ES-I3 (cell line): ENCODE results near the gene EXOC3L4.
A peak's percentile ranks its signal among the peaks of the same experiment; 100 is the strongest.
"Not testable (repeated sequence)": the region's sequence is repeated elsewhere in the genome, so short reads cannot be mapped to it uniquely, and the experiment has no call there.

Experiments
- H3K36me3 ChIP-seq: 2 replicates; pipeline ENCODE4 v1.6.1; 2013; ENCODE audit warnings: mild to moderate bottlenecking, low read length, control low read depth, moderate library complexity; ENCODE audit not compliant: insufficient read depth
- H3K4me1 ChIP-seq: 2 replicates; pipeline ENCODE4 v1.6.1; 2013; ENCODE audit warnings: mild to moderate bottlenecking, control low read depth, low read length; ENCODE audit not compliant: insufficient read depth
- H3K9ac ChIP-seq: 2 replicates; pipeline ENCODE4 v1.6.1; 2013; ENCODE audit warnings: low read depth, mild to moderate bottlenecking, low read length, moderate library complexity
- H3K9me3 ChIP-seq: 2 replicates; pipeline ENCODE4 v1.6.1; 2013; ENCODE audit warnings: mild to moderate bottlenecking, low read length, moderate library complexity; ENCODE audit not compliant: control insufficient read depth, insufficient read depth

EXOC3L4 gene

DNA sequence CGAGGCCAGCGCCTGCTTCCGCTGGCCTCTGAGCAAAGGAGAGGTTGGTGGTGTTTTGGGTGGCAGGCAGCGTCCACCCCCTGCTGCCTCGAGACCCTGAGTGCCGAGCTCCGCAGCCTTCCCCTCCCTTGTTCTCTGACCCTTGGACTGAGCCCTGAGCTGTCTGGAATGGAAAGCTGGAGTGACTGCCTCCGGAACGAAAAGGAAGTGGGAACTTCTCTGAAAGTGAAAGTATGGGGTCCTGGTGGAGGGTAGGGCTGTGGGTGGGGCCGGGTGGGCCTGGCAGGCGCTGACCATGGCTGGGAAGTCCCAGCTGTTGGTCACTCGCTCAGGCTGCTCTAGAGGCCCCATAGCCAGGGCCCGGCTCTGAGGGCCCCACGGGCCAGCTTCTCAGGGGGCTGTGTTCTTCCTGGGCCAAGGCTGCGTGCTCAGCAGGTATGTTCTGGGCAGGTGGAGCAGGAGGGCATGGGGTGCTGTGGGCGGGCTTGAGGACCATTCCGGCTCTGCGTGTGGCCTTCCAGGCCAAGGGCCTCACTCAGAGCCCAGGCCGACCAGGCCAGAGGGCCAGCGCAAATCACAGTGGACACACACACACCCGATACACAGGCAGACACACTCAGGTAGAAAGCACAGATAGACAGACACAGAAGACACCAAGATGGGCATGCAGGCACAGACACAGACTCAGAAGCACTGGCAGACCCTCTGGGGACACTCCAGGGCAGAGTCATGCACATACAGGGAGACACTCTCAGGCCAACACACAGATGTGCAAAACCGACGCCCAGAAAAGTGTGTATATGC is at the start of gene EXOC3L4:
Gene EXOC3L4 (plus strand): TSS at position 320 of the 804 bp plus-strand sequence. CDS start 5,495 bp downstream, outside the sequence.
- no peaks in the 10 kb centered on the region for H3K9me3 ChIP-seq
- no peaks in the 10 kb centered on the region for H3K36me3 ChIP-seq
- H3K9ac ChIP-seq, result no peak within 1 kb of the TSS
- H3K4me1 ChIP-seq, result peaks cover 33% of the 10 kb centered on the region

DNA sequence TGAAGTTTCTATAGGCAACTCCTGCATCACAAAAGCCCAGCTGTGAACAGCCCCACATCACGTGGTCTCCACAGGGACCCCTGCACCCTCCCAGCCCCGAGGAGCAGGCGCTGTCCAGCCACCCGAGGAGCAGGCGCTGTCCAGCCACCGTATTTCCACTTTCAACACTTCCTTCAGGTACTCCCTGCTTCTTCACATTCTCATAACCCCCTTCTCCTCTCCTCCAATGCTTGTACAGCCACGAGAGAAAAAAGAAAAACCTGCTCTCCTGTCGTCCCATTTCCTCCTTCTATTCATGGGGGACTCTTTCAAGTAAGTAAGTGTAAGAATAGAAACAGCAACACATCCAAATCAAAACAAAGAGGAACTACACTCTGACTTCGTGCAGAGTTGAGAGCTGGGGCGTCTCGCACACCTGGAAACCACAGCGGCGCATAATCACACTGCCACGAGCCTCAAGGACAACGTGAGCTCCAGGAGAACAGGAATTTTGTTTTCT is 49.1 kb upstream of the EXOC3L4 start:
- Histone ChIP-seq H3K9me3 (no peaks in the 10 kb centered on the region), H3K4me1 (peaks cover 11% of the 10 kb centered on the region), H3K36me3 (no peaks in the 10 kb centered on the region), H3K9ac (no peak overlapping the region)

DNA sequence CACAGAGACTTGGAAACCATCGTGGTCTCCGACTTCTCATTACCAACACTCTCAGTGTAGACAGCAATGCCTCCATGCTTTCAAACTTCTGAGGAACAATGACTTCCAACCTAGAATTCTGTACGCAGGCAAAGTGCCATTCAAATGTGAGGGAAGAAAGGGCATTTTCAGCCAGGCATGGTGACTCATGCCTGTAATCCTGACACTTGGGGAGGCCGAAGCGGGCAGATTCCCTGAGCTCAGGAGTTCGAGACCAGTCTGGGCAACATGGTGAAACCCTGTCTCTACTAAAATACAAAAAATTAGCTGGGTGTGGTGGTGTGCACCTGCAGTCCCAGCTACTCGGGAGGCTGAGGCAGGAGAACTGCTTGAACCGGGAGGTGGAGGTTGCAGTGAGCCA is 47.1 kb upstream of the EXOC3L4 start:
- H3K9me3 ChIP-seq, H3K36me3 ChIP-seq, H3K9ac ChIP-seq: not testable (repeated sequence)
- peaks cover 11% of the 10 kb centered on the region for H3K4me1 ChIP-seq

DNA sequence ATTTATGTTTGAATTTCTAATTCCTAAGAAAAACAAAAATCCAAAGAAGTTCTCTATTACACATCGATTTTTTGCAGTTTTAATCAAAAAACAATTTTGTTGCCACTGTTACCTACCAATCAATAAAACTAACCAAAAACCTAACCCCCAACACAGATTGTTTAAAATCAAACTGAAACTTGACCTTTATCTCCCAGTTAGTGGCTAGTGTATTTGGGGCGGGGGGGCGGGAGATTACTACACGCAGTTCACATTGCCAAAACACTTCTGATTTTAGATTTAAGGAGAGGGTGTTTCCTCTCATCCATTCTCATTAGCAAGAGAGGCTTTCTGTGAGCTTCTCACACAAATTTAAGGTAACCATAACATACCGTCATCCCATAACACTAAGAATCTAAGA is 43.6 kb upstream of the EXOC3L4 start:
- H3K9ac ChIP-seq, result no peak overlapping the region
- H3K9me3 ChIP-seq, result no peaks in the 10 kb centered on the region
- no peaks in the 10 kb centered on the region for H3K36me3 ChIP-seq
- H3K4me1 ChIP-seq, result peaks cover 5% of the 10 kb centered on the region; the same call in 1 of the 2 replicates

DNA sequence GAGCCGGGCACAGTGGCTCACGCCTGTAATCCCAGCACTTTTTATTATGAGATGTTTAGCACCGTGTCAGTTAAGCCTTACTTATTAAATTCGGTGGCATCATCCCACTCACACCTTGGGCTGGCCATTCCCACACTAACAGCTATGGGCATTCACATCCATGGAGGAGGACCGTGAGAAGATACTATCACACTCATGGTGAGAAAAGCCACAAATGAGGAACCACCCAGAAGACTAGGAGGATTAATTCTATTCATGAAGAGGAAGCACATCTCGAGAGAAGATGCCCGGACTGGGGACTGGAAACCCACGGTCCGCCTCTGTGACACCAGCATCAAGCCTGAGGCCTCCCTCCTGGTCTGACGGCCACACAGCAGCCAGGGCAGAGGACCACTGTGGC is 42.1 kb upstream of the EXOC3L4 start:
- H3K9ac ChIP-seq, result no peak overlapping the region
- H3K36me3 ChIP-seq, result no peaks in the 10 kb centered on the region
- no peaks in the 10 kb centered on the region for H3K4me1 ChIP-seq
- H3K9me3 ChIP-seq, result no peaks in the 10 kb centered on the region

DNA sequence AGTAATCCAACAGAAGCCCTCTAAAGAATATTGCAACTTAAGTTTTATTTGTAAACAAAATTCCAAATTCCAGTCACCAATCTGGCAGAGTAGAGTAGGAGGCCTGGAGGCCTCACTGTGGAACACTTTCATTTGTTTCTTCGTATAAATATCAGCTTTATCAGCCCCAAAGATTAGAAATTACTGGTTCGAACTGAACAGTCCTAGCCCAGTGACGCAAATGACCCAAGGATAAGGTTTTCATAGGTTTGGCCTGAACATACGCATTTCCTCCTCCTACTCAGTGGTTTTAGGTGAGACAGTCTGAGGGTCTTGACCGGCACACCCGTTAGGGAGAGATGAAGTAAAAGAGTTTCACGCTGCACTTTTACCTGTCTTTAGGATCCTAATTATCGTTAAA is 38.8 kb upstream of the EXOC3L4 start:
- Histone ChIP-seq H3K4me1 (no peaks in the 10 kb centered on the region), H3K36me3 (no peaks in the 10 kb centered on the region), H3K9ac (peak overlapping the region; percentile 57; the same call in 1 of the 2 replicates), H3K9me3 (no peaks in the 10 kb centered on the region)

DNA sequence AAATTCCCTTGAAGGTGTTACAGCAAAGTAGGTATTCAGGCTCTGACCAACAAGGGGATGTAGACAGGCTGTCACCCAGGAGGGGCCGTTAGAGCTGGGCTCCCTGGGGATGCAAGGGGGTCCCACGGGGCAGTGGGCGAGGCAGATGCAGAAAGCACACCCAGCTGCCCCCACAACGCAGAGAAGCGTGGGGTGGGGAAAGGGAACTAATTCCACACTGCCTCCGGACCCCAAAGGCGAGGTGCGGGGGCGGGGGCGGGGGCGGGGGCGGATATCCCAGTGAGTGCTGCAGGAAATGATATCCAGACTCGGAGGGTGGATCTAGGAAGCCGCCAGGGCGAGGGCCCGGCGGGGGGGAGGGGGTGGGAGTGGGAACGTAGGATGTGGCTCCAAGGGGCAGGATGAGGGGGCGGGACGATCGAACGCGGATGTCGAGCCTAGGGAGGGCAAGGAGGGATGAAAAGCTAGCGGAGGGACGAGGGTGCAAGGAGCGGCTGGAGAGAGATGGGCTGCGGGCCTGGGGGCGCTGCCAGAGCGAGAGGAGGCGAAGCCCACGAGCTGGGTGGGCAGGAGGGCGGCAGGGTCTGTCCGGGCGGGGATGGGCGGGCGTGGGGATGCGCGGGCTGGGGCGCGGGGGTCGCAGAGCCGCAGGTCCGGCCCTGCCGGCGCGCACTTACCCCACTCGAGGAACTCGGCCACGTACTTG is 38.0 kb upstream of the EXOC3L4 start:
- peak overlapping the region; percentile 89 for H3K9ac ChIP-seq

DNA sequence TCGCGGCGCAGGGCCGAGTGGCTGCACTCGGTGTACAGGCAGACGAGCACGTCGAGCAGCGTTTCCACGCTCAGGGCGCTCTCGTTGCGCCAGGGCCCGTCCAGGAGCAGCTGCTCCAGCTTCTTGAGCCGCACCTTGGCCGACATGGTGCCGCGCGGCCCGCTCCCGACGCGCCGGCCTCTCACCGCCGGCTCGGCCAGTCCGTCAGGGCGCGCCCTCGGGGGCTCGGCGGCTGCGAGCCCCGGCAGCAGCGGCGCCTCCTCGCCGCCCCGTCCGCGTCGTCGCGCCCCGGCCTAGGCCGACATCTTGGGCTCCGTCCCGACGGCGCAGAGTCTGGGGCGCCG is 37.5 kb upstream of the EXOC3L4 start:
- peak overlapping the region; percentile 89 for H3K9ac ChIP-seq
- no peaks in the 10 kb centered on the region for H3K4me1 ChIP-seq
- H3K36me3 ChIP-seq, result no peaks in the 10 kb centered on the region
- no peaks in the 10 kb centered on the region for H3K9me3 ChIP-seq

More for the DNA sequence above, 38.0 kb upstream of the EXOC3L4 start:
- H3K36me3 ChIP-seq, result no peaks in the 10 kb centered on the region
- no peaks in the 10 kb centered on the region for H3K9me3 ChIP-seq
- H3K4me1 ChIP-seq, result no peaks in the 10 kb centered on the region

DNA sequence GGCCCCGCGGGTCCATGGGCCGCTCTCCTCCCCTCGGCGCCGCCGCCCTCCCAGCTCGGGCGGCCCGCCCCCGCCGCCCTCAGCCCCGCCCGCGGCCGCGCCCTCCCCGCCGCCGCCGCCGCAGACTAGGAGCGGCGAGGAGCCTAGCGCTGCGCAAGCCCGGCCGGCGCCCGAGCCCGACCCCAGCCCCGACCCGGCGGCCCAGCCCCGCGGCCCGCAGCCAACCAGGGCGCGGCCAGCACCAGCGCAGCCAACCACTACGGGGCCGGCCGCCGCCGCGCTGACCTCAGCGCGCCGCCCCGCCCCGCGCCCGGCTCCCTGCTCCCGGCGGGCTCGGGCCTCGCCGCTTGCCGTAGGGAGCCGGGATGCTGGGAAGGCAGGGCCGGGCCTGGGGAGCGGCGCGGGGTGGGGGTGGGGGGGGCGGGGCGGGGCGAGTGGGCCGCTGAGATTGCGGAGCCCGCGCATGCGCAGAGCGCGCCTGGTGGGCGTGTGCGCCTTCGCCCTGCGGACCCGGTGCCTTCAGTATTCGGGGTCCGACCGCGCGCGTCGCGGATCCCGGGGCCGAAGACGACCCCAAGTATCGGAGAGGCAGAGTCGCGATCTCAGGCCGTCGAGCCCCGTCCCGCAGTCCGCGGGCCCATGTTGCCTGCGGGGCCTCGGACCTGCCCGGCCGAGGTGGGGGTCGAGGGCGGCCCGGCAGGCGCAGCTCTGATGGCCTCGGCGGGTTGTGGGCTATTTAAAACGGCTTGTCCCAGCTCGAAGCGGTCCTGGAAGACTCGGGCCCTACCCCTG is 37.0 kb upstream of the EXOC3L4 start, which contains the start of gene CDC42BPB:
Gene CDC42BPB (minus strand): TSS at position 178 of the 792 bp plus-strand sequence. CDS start 376 bp downstream, outside the sequence.
- H3K36me3 ChIP-seq, result no peaks in the 10 kb centered on the region
- H3K4me1 ChIP-seq, result no peaks in the 10 kb centered on the region
- no peaks in the 10 kb centered on the region for H3K9me3 ChIP-seq
- H3K9ac ChIP-seq, result peak within 1 kb of the TSS; percentile 92

DNA sequence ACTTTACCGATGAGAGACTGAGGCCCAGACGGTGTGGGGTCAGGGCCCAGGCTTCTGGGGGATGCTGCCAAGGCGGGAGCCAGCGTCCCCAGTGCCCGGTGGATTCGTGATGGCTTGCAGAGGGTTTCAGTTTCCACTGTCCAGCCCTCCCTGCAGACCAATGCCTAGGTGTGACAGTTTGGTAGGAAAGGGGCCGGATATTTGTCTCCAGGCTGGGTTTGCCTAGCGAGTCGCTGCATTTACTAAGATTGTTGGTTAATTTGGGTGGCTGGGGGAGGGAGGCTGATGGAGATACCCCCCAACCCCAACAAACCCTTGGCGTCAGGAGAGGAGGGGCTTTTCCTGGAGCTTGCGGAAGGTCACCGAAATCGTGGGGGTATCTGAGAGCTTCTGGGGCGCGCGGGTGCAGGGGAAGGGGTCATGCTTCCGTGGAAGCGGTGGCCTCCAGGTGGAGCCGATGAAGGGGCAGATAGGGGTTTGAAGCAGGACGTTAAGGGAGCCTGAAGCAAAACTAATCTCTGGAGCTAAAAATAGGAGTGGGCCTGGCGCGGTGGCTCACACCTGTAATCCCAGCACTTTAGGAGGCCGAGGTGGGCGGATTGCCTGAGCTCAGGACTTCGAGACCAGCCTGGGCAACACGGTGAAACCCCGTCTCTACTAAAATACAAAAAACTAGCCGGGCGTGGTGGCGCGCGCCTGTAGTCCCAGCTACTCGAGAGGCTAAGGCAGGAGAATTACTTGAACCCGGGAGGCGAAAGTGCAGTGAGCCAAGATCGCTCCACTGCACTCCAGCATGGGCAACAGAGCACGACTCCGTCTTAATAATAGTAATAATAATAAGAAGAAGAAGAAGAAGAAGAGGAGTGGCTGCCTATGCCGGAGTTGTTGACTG is 36.1 kb upstream of the EXOC3L4 start:
- Histone ChIP-seq H3K9me3 (no peaks in the 10 kb centered on the region), H3K36me3 (no peaks in the 10 kb centered on the region), H3K4me1 (no peaks in the 10 kb centered on the region), H3K9ac (peak overlapping the region; percentile 92)

DNA sequence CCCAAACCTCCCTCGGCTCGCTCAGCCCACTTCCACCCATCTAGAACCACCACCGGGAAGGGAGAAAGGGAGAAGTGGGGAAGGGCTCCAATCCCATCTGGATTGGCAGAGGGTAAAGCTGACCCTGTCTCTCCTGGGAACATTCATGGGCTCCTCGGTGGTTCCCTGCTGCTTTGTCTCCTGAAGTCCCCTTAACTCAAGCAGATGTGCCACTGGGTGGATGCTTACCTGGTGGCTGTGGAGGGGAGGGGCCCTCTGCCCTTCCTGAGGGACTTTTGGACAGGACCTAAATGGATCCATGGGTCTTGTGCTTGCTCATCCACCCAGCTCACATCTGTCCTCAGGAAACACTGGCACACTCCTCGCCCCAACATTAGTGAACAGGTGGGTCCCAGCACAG is 35.0 kb upstream of the EXOC3L4 start:
- Histone ChIP-seq H3K9me3 (no peaks in the 10 kb centered on the region), H3K9ac (no peak overlapping the region), H3K36me3 (no peaks in the 10 kb centered on the region), H3K4me1 (no peaks in the 10 kb centered on the region)

DNA sequence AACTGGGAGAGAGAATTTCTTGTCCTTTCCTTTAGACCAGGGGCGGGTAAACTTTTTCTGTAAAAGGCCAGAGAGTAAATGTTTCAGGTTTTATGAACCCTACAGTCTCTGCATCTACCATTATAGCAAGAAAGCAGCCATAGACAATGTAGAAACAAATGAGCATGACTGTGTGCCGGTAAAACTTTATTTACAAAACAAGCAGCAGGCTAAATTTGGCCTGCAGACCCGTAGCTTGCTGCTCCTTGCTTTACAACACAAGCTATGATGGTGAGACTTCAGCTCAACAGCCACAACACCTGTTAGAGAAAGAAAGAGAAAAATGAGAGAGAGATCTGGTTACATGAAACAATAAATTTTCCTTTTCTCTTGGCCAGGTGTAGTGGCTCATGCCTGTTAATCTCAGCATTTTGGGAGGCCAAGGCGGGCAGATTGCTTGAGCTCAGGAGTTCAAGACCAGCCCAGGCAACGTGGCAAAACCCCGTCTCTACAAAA is 33.0 kb upstream of the EXOC3L4 start:
- Histone ChIP-seq H3K4me1 (peaks cover 3% of the 10 kb centered on the region; the same call in 1 of the 2 replicates), H3K36me3 (no peaks in the 10 kb centered on the region), H3K9me3 (no peaks in the 10 kb centered on the region), H3K9ac (no peak overlapping the region)

DNA sequence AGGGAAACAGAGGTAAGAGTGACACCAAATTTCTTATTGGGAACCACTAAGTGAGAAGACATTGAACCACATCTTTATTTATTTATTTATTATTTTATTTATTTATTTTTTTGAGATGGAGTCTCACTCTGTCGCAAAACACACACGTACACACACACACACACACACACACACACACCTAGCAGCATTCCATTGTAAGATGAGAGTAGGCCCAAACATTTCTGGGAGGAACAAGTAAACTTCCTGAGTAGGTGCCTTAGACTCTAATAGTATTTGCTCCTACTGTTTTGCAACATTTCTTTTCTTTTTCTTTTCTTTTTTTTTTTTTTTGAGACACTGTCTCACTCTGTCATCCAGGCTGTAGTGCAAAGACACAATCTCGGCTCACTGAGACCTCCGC is 30.1 kb upstream of the EXOC3L4 start:
- no peak overlapping the region for H3K9ac ChIP-seq
- no peaks in the 10 kb centered on the region for H3K36me3 ChIP-seq
- H3K4me1 ChIP-seq, result peaks cover 3% of the 10 kb centered on the region; the same call in 1 of the 2 replicates
- H3K9me3 ChIP-seq, result no peaks in the 10 kb centered on the region
